ENCODE measurements around the gene C1QL4.

- TF ChIP-seq CTCF (IDR thresholded peaks at IDR 0.05; ENCODE audit: borderline replicate concordance, extremely low read depth, low read length, poor library complexity, severe bottlenecking) (no peak), EZH2 (IDR thresholded peaks at IDR 0.05; ENCODE audit: borderline replicate concordance, low read depth, low read length, severe bottlenecking) (no peak)
These were observed 4.5 kb downstream of the C1QL4 start for GRCh38 chr12:49332441-49332861.
